CD4-positive, alpha-beta memory T cell (primary cell): ENCODE measurements around the gene CELF2. TPM values are rescaled to one million over a fixed set of nuclear protein-coding genes. Genes with fewer than 3 reads are reported as not detected.

Source experiments
- CTCF ChIA-PET: fragments of 350-600 bp; sonication (Branson Sonifier 250); formaldehyde crosslinking; loops from one replicate; lab custom pipeline; 2021; ENCODE audit warnings: inconsistent platforms; ENCODE audit not compliant: partially characterized antibody; lab: Charles Lee
- POLR2A ChIA-PET: fragments of 350-600 bp; sonication (Branson Sonifier 250); formaldehyde crosslinking; loops from one replicate; lab custom pipeline; 2021; ENCODE audit not compliant: partially characterized antibody; lab: Charles Lee
- DNase-seq, 5 donors: peaks; one replicate each; pipeline versions ENCODE4 v3.0.0 to v3.0.0-alpha.2; 2020 to 2022; ENCODE audit warnings: mixed read lengths in 1 of 5
- H3K27ac ChIP-seq: one replicate; pipeline ENCODE4 v1.7.0; 2013; ENCODE audit warnings: low read depth, low read length
- H3K27me3 ChIP-seq: 2 replicates; pipeline ENCODE4 v1.7.0; 2013; ENCODE audit warnings: mild to moderate bottlenecking, low read length, moderate library complexity; ENCODE audit not compliant: insufficient read depth
- H3K36me3 ChIP-seq: 2 replicates; pipeline ENCODE4 v1.7.0; 2013; ENCODE audit warnings: mild to moderate bottlenecking, low read length, moderate library complexity; ENCODE audit not compliant: insufficient read depth
- H3K4me1 ChIP-seq: 2 replicates; pipeline ENCODE4 v1.7.0; 2013; ENCODE audit warnings: mild to moderate bottlenecking, low read length, moderate library complexity; ENCODE audit not compliant: insufficient read depth
- H3K4me3 ChIP-seq, 2 donors: one replicate each; pipeline ENCODE4 v1.7.0; 2013; ENCODE audit warnings: low read length in 2 of 2, mild to moderate bottlenecking in 1 of 2
- H3K9me3 ChIP-seq, 2 donors: one replicate each; pipeline ENCODE4 v1.7.0; 2013; ENCODE audit warnings: low read length in 2 of 2, control low read depth in 1 of 2; ENCODE audit not compliant: control insufficient read depth in 1 of 2
- H3K27ac Mint-ChIP-seq, 7 donors: one replicate each; pipeline ENCODE4 v1.8.0; 2020 to 2021; ENCODE audit warnings: mixed read lengths in 7 of 7, mild to moderate bottlenecking in 6 of 7, inconsistent platforms in 3 of 7, moderate library complexity in 3 of 7
- H3K27me3 Mint-ChIP-seq, 2 donors: one replicate each; pipeline ENCODE4 v1.8.0; 2020 to 2021; ENCODE audit warnings: mixed read lengths in 2 of 2
- H3K36me3 Mint-ChIP-seq, 2 donors: one replicate each; pipeline ENCODE4 v1.8.0; 2020 to 2021; ENCODE audit warnings: mixed read lengths in 2 of 2, inconsistent platforms in 1 of 2, mild to moderate bottlenecking in 1 of 2
- H3K4me1 Mint-ChIP-seq, 4 donors: one replicate each; pipeline ENCODE4 v1.8.0; 2020 to 2021; ENCODE audit warnings: mixed read lengths in 4 of 4, mild to moderate bottlenecking in 1 of 4
- H3K4me3 Mint-ChIP-seq, 8 donors: one replicate each; pipeline ENCODE4 v1.8.0; 2020 to 2021; ENCODE audit warnings: mixed read lengths in 8 of 8, mild to moderate bottlenecking in 7 of 8, moderate library complexity in 6 of 8, inconsistent platforms in 3 of 8
- H3K9me3 Mint-ChIP-seq, 8 donors: one replicate each; pipeline ENCODE4 v1.8.0; 2020 to 2021; ENCODE audit warnings: mixed read lengths in 8 of 8, mild to moderate bottlenecking in 5 of 8, inconsistent platforms in 3 of 8, moderate library complexity in 1 of 8
- intact Hi-C: fragments of 100-400 bp; cut with micrococcal nuclease; formaldehyde crosslinking; loops from one replicate; pipeline ENCODE4 v1.15.1; 2023
- polyA plus RNA-seq, 2 donors: library from polyadenylated mRNA; unstranded; fragments of 300-500 nt; fragmentation: Illumina TruSeq; gene quantifications; one replicate each; pipeline ENCODE4 v1.2.3, GENCODE V29; 2021
- total RNA-seq, 2 experiments: library from RNA; stranded (reverse); gene quantifications; one replicate each; pipeline ENCODE4 v1.2.3, GENCODE V29; 2021

Gene CELF2
- total and polyA plus RNA-seq, 4 experiments from 2014 or later = 122 to 180 (median 167) TPM

- intact Hi-C loops = no loop called here
- peaks cover 40 to 95% of the 10 kb centered on the region in 2 donors for H3K36me3 Mint-ChIP-seq
- peak overlapping the region in 7 of 8 donors; percentile 32 to 81 (median 43) for H3K4me3 Mint-ChIP-seq
These were observed 194.8 kb downstream of the CELF2 start for GRCh38 chr10:11212288-11213085.

GRCh38 chr10:11213137-11213536, 195.5 kb downstream of the CELF2 start:
- DNase-seq = no peak
- POLR2A ChIA-PET = interaction anchor here (0.7 to 6.4 kb wide), 4 partner anchors 9 to 63 kb away, joined by 3 to 42 read pairs (median 4); no protein-coding TSS in a partner anchor
- no peaks in the 10 kb centered on the region for H3K9me3 Mint-ChIP-seq
- Histone ChIP-seq H3K9me3 (no peaks in the 10 kb centered on the region), H3K27ac (peak overlapping the region; percentile 44), H3K27me3 (no peaks in the 10 kb centered on the region), H3K4me1 (peaks cover 100% of the 10 kb centered on the region), H3K4me3 (no peak overlapping the region), H3K36me3 (peaks cover 22% of the 10 kb centered on the region)
- H3K4me1 Mint-ChIP-seq = peaks cover 80 to 99% (median 92%) of the 10 kb centered on the region in 4 donors
- H3K4me3 Mint-ChIP-seq = peak overlapping the region in 4 of 8 donors; percentile 3 to 44 (median 15)
- intact Hi-C loops = no loop called here
- H3K36me3 Mint-ChIP-seq = peaks cover 37 to 95% of the 10 kb centered on the region in 2 donors
- CTCF ChIA-PET = interaction anchor here (1.0 to 2.2 kb wide), 3 partner anchors 8 to 117 kb away, joined by 3 to 4 read pairs (median 4); no protein-coding TSS in a partner anchor
- no peaks in the 10 kb centered on the region for H3K27me3 Mint-ChIP-seq
- H3K27ac Mint-ChIP-seq = peak overlapping the region; percentile 13 to 94 (median 83)

More at GRCh38 chr10:11212288-11213085, 194.8 kb downstream of the CELF2 start:
- ChIA-PET CTCF (interaction anchor here (1.2 to 2.2 kb wide), 3 partner anchors 9 to 116 kb away, joined by 3 to 4 read pairs (median 4); no protein-coding TSS in a partner anchor), POLR2A (interaction anchor here (0.7 to 6.4 kb wide), 7 partner anchors 8 to 89 kb away, joined by 3 to 42 read pairs (median 4); no protein-coding TSS in a partner anchor)
- Mint-ChIP-seq H3K4me1 (peaks cover 82 to 99% (median 92%) of the 10 kb centered on the region in 4 donors), H3K9me3 (no peaks in the 10 kb centered on the region), H3K27me3 (no peaks in the 10 kb centered on the region), H3K27ac (peak overlapping the region; percentile 56 to 96 (median 83))
- peak overlapping the region; percentile 44 for H3K27ac ChIP-seq
- H3K4me3 ChIP-seq = no peak overlapping the region
- peaks cover 100% of the 10 kb centered on the region for H3K4me1 ChIP-seq
- no peaks in the 10 kb centered on the region for H3K9me3 ChIP-seq
- no peaks in the 10 kb centered on the region for H3K27me3 ChIP-seq
- no peak for DNase-seq
- peaks cover 19% of the 10 kb centered on the region for H3K36me3 ChIP-seq

- intact Hi-C loops = no loop called here
- Histone ChIP-seq H3K36me3 (peaks cover 34% of the 10 kb centered on the region), H3K4me1 (peaks cover 100% of the 10 kb centered on the region), H3K27me3 (no peaks in the 10 kb centered on the region), H3K9me3 (no peaks in the 10 kb centered on the region), H3K4me3 (no peak overlapping the region), H3K27ac (no peak overlapping the region)
- POLR2A ChIA-PET = interaction anchor here (0.7 to 6.4 kb wide), 3 partner anchors 11 to 69 kb away, joined by 3 to 42 read pairs (median 3); no protein-coding TSS in a partner anchor
- no peak for DNase-seq
- Mint-ChIP-seq H3K27me3 (no peaks in the 10 kb centered on the region), H3K27ac (peak overlapping the region in 5 of 7 donors; percentile 13 to 94 (median 57)), H3K9me3 (no peaks in the 10 kb centered on the region), H3K4me3 (peak overlapping the region in 3 of 8 donors; percentile 38 to 58 (median 53)), H3K4me1 (peaks cover 76 to 99% (median 91%) of the 10 kb centered on the region in 4 donors), H3K36me3 (peaks cover 39 to 95% of the 10 kb centered on the region in 2 donors)
- CTCF ChIA-PET = interaction anchor here (0.8 to 2.2 kb wide), 3 partner anchors 13 to 118 kb away, joined by 3 to 4 read pairs (median 3); no protein-coding TSS in a partner anchor
These were observed 196.7 kb downstream of the CELF2 start for GRCh38 chr10:11214407-11214806.

GRCh38 chr10:11215471-11215870, 197.8 kb downstream of the CELF2 start:
- intact Hi-C loops = no loop called here

GRCh38 chr10:11217521-11217920, 199.8 kb downstream of the CELF2 start:
- POLR2A ChIA-PET = interaction anchor here (1.0 to 2.3 kb wide), 4 partner anchors 10 to 52 kb away, joined by 3 to 9 read pairs (median 3); no protein-coding TSS in a partner anchor
- Mint-ChIP-seq H3K27me3 (no peaks in the 10 kb centered on the region), H3K4me3 (peak overlapping the region in 1 of 8 donors; percentile 45)

More at GRCh38 chr10:11215471-11215870, 197.8 kb downstream of the CELF2 start:
- H3K27me3 Mint-ChIP-seq = no peaks in the 10 kb centered on the region
- peaks cover 95% of the 10 kb centered on the region for H3K4me1 ChIP-seq
- H3K27me3 ChIP-seq = no peaks in the 10 kb centered on the region
- H3K27ac Mint-ChIP-seq = peak overlapping the region; percentile 13 to 94 (median 75)
- no peak for DNase-seq
- no peaks in the 10 kb centered on the region for H3K9me3 Mint-ChIP-seq
- H3K36me3 Mint-ChIP-seq = peaks cover 47 to 96% of the 10 kb centered on the region in 2 donors
- peaks cover 43% of the 10 kb centered on the region for H3K36me3 ChIP-seq
- CTCF ChIA-PET = interaction anchor here (0.8 kb wide), 1 partner anchor 22 kb away, joined by 3 read pairs; no protein-coding TSS in a partner anchor
- H3K4me3 Mint-ChIP-seq = peak overlapping the region in 5 of 8 donors; percentile 26 to 63 (median 36)
- H3K27ac ChIP-seq = no peak overlapping the region
- H3K4me1 Mint-ChIP-seq = peaks cover 75 to 99% (median 91%) of the 10 kb centered on the region in 4 donors
- POLR2A ChIA-PET = interaction anchor here (6.4 kb wide), 1 partner anchor 10 kb away, joined by 42 read pairs; no protein-coding TSS in a partner anchor
- no peak overlapping the region for H3K4me3 ChIP-seq
- H3K9me3 ChIP-seq = no peaks in the 10 kb centered on the region

GRCh38 chr10:11218395-11218794, 200.7 kb downstream of the CELF2 start:
- H3K27ac ChIP-seq = peak overlapping the region; percentile 18
- Mint-ChIP-seq H3K4me3 (peak overlapping the region in 5 of 8 donors; percentile 3 to 45 (median 8)), H3K36me3 (peaks cover 61 to 98% of the 10 kb centered on the region in 2 donors), H3K4me1 (peaks cover 69 to 97% (median 89%) of the 10 kb centered on the region in 4 donors), H3K27me3 (no peaks in the 10 kb centered on the region), H3K9me3 (no peaks in the 10 kb centered on the region), H3K27ac (peak overlapping the region; percentile 9 to 94 (median 31))
- ChIA-PET POLR2A (interaction anchor here (1.0 to 2.3 kb wide), 3 partner anchors 9 to 42 kb away, joined by 3 to 9 read pairs (median 3); no protein-coding TSS in a partner anchor), CTCF (interaction anchor here (1.4 to 1.5 kb wide), 2 partner anchors 11 to 13 kb away, joined by 3 to 4 read pairs; no protein-coding TSS in a partner anchor)
- H3K4me1 ChIP-seq = peaks cover 92% of the 10 kb centered on the region
- peaks cover 57% of the 10 kb centered on the region for H3K36me3 ChIP-seq
- no peak overlapping the region for H3K4me3 ChIP-seq
- H3K9me3 ChIP-seq = no peaks in the 10 kb centered on the region
- no peaks in the 10 kb centered on the region for H3K27me3 ChIP-seq
- DNase-seq = no peak
- intact Hi-C loops = loop anchor here (2.0 kb wide), 1 partner anchor 14 kb away; no protein-coding TSS in a partner anchor

More at GRCh38 chr10:11217521-11217920, 199.8 kb downstream of the CELF2 start:
- Mint-ChIP-seq H3K36me3 (peaks cover 58 to 97% of the 10 kb centered on the region in 2 donors), H3K9me3 (no peaks in the 10 kb centered on the region), H3K4me1 (peaks cover 69 to 98% (median 89%) of the 10 kb centered on the region in 4 donors), H3K27ac (peak overlapping the region in 4 of 7 donors; percentile 24 to 94 (median 54))
- no peaks in the 10 kb centered on the region for H3K27me3 ChIP-seq
- intact Hi-C loops = loop anchor here (1.0 kb wide), 1 partner anchor 8 kb away; no protein-coding TSS in a partner anchor
- no peak for DNase-seq
- peaks cover 54% of the 10 kb centered on the region for H3K36me3 ChIP-seq
- CTCF ChIA-PET = interaction anchor here (1.1 to 1.2 kb wide), 4 partner anchors 9 to 50 kb away, joined by 3 to 4 read pairs (median 3); no protein-coding TSS in a partner anchor
- no peak overlapping the region for H3K4me3 ChIP-seq
- peak overlapping the region; percentile 18 for H3K27ac ChIP-seq
- no peaks in the 10 kb centered on the region for H3K9me3 ChIP-seq
- peaks cover 92% of the 10 kb centered on the region for H3K4me1 ChIP-seq
